PFSK-1 (cell line): ENCODE data around the gene CCDC85C.

Experiments used
- POLR2AphosphoS5 ChIP-seq: IDR thresholded peaks from 2 replicates; pipeline ENCODE4 v1.6.1; 2012; ENCODE audit warnings: low read depth, mild to moderate bottlenecking, control low read depth, low read length, moderate library complexity
- REST ChIP-seq, 2 experiments: IDR thresholded peaks; 2 replicates each; pipeline versions ENCODE4 v1.6.1 to v1.8.0; 2011 to 2012; ENCODE audit warnings: low read depth in 2 of 2, low read length in 2 of 2, control low read depth in 1 of 2, inconsistent platforms in 1 of 2, mild to moderate bottlenecking in 1 of 2, moderate library complexity in 1 of 2; ENCODE audit not compliant: insufficient read depth in 1 of 2
- SIN3A ChIP-seq: IDR thresholded peaks from 2 replicates; pipeline ENCODE4 v1.6.1; 2012; ENCODE audit warnings: mild to moderate bottlenecking, low read length, moderate library complexity, borderline replicate concordance; ENCODE audit not compliant: insufficient read depth
- TAF1 ChIP-seq: IDR thresholded peaks from 2 replicates; pipeline ENCODE4 v1.6.1; 2012; ENCODE audit warnings: low read length, control low read depth, borderline replicate concordance; ENCODE audit not compliant: insufficient read depth

- TF ChIP-seq REST (IDR thresholded peaks at IDR 0.05; ENCODE audit: insufficient read depth in 1 of 2, low read depth in 2 of 2, low read length in 2 of 2): no peak
- no peak for TF ChIP-seq POLR2AphosphoS5
- TF ChIP-seq SIN3A: no peak
- no peak for TF ChIP-seq TAF1
Observed at GRCh38 chr14:99596071-99596627, 7.9 kb downstream of the CCDC85C start.
